B cell (primary cell): Measurements from ENCODE around the gene PDP2. TPM values are rescaled to one million over a fixed set of nuclear protein-coding genes. Genes with fewer than 3 reads are reported as not detected.

Experiments
- ATAC-seq: fragments of 200-7000 bp; cut with Tn5 transposase; one replicate; pipeline ENCODE4 v1.10.0; 2021; ENCODE audit warnings: low read depth, mild to moderate bottlenecking, moderate number of reproducible peaks, moderate library complexity
- CTCF ChIA-PET: fragments of 350-600 bp; sonication (Branson Sonifier 250); formaldehyde crosslinking; loops from one replicate; lab custom pipeline; 2021; ENCODE audit warnings: antibody characterized with exemption, inconsistent platforms; lab: Charles Lee
- POLR2A ChIA-PET: fragments of 350-600 bp; sonication (Branson Sonifier 250); formaldehyde crosslinking; loops from one replicate; lab custom pipeline; 2021; ENCODE audit warnings: antibody characterized with exemption; lab: Charles Lee
- DNase-seq: peaks from one replicate; pipeline ENCODE4 v3.0.0; 2013
- H2AFZ ChIP-seq: 2 replicates; pipeline ENCODE4 v1.6.1; 2012; ENCODE audit warnings: mild to moderate bottlenecking, low read depth, low read length; ENCODE audit not compliant: insufficient read depth, poor library complexity, severe bottlenecking
- H3K27ac ChIP-seq, 2 donors: 1 replicate in 1 of 2; 2 replicates in 1 of 2; pipeline ENCODE4 v1.5.1; 2012 to 2013; ENCODE audit warnings: low read length in 2 of 2, mild to moderate bottlenecking in 2 of 2, moderate library complexity in 1 of 2
- H3K27me3 ChIP-seq, 4 experiments: fragments of 200-600 bp in 1 of 4; sonication (generic) in 1 of 4; replicated peaks in 1 of 4; 1 replicate in 2 of 4; 2 replicates in 2 of 4; pipeline versions ENCODE4 v1.6.1 to v1.7.0; 2013 to 2016; ENCODE audit warnings: low read length in 3 of 4, mild to moderate bottlenecking in 2 of 4, mixed read lengths in 1 of 4, moderate library complexity in 1 of 4; ENCODE audit not compliant: insufficient read depth in 4 of 4, control insufficient read depth in 3 of 4; ENCODE audit errors: control extremely low read depth in 1 of 4
- H3K36me3 ChIP-seq, 2 experiments: replicated peaks in 1 of 2; 1 replicate in 1 of 2; 2 replicates in 1 of 2; pipeline versions ENCODE4 v1.6.1 to v1.7.1; 2013; ENCODE audit warnings: low read length in 1 of 2; ENCODE audit not compliant: insufficient read depth in 2 of 2, control insufficient read depth in 1 of 2; ENCODE audit errors: control extremely low read depth in 1 of 2, extremely low read depth in 1 of 2
- H3K4me1 ChIP-seq, 2 donors: fragments of 200-600 bp in 1 of 2; sonication (generic) in 1 of 2; 1 replicate in 1 of 2; 2 replicates in 1 of 2; pipeline versions ENCODE4 v1.5.1 to v1.6.1; 2013 to 2017; ENCODE audit warnings: low read length in 2 of 2; ENCODE audit not compliant: control insufficient read depth in 2 of 2, insufficient read depth in 2 of 2
- H3K4me2 ChIP-seq: replicated peaks from 2 replicates; pipeline ENCODE3; 2012; ENCODE audit warnings: mild to moderate bottlenecking, low read depth, low read length; ENCODE audit not compliant: poor library complexity, severe bottlenecking
- H3K4me3 ChIP-seq, 5 experiments: fragments of 200-600 bp in 1 of 5; sonication (generic) in 1 of 5; 1 replicate in 3 of 5; 2 replicates in 2 of 5; pipeline versions ENCODE4 v1.5.1 to v1.7.0; 2011 to 2016; ENCODE audit warnings: low read length in 4 of 5, mild to moderate bottlenecking in 4 of 5, low read depth in 2 of 5, control low read depth in 1 of 5, moderate library complexity in 1 of 5; ENCODE audit not compliant: insufficient read depth in 1 of 5; ENCODE audit errors: control extremely low read depth in 1 of 5, extremely low read depth in 1 of 5
- H3K79me2 ChIP-seq: fragments of 200-600 bp; sonication (generic); one replicate; pipeline ENCODE4 v1.6.0; 2016; ENCODE audit warnings: low read length; ENCODE audit not compliant: control insufficient read depth, insufficient read depth
- H3K9ac ChIP-seq: fragments of 200-600 bp; sonication (generic); 2 replicates; pipeline ENCODE4 v1.6.1; 2017; ENCODE audit warnings: mild to moderate bottlenecking, low read length, moderate library complexity
- H3K9me3 ChIP-seq, 3 donors: one replicate each; pipeline versions ENCODE4 v1.6.1 to v1.7.1; 2013; ENCODE audit warnings: low read length in 2 of 3; ENCODE audit not compliant: control insufficient read depth in 2 of 3, insufficient read depth in 1 of 3; ENCODE audit errors: control extremely low read depth in 1 of 3
- H4K20me1 ChIP-seq: 2 replicates; pipeline ENCODE4 v1.6.0; 2012; ENCODE audit warnings: mild to moderate bottlenecking, low read length; ENCODE audit not compliant: insufficient read depth, control insufficient read depth, poor library complexity, severe bottlenecking
- H3K27ac Mint-ChIP-seq: one replicate; pipeline ENCODE4 v1.8.0; 2021; ENCODE audit warnings: mixed read lengths
- H3K27me3 Mint-ChIP-seq: one replicate; pipeline ENCODE4 v1.8.0; 2021; ENCODE audit warnings: mixed read lengths
- H3K4me1 Mint-ChIP-seq: one replicate; pipeline ENCODE4 v1.8.0; 2021; ENCODE audit warnings: mixed read lengths
- H3K4me3 Mint-ChIP-seq: one replicate; pipeline ENCODE4 v1.8.0; 2021; ENCODE audit warnings: mixed read lengths
- H3K9me3 Mint-ChIP-seq: one replicate; pipeline ENCODE4 v1.8.0; 2022; ENCODE audit warnings: mixed read lengths; ENCODE audit not compliant: insufficient read depth
- EZH2 ChIP-seq: IDR thresholded peaks from 2 replicates; pipeline ENCODE4 v1.6.1; 2012; ENCODE audit warnings: borderline replicate concordance, low read depth, mild to moderate bottlenecking, moderate library complexity, low read length; ENCODE audit not compliant: insufficient read depth, poor library complexity, severe bottlenecking
- WGBS: methylation state at CpG from one replicate; pipeline ENCODE4 v1.1.5; 2013; ENCODE audit warnings: missing lambda C conversion rate; ENCODE audit not compliant: insufficient coverage; 5-methylcytosine and 5-hydroxymethylcytosine counted together
- intact Hi-C: fragments of 100-400 bp; cut with micrococcal nuclease; formaldehyde crosslinking; loops from one replicate; pipeline ENCODE4 v1.10.0; 2022
- polyA plus RNA-seq: library from polyadenylated mRNA; depleted of rRNA; stranded (reverse); fragments of >200 nt; gene quantifications from 2 replicates; pipeline ENCODE4 v1.2.3, GENCODE V29; 2012
- total RNA-seq, 2 donors: library from RNA; stranded (reverse); fragments of 120-200 nt in 1 of 2; gene quantifications; 1 replicate in 1 of 2; 2 replicates in 1 of 2; pipeline versions ENCODE4 v1.2.3 to v1.2.4, GENCODE V29; 2013 to 2022
- TF ChIP-seq, protein P1 (sequence below): fragments of 200-600 bp; IDR thresholded peaks from one replicate; pipeline ENCODE4 v1.8.0; 2022; ENCODE audit warnings: antibody characterized with exemption, mild to moderate bottlenecking

PDP2 gene
- total and polyA plus RNA-seq, 2 donors (not counting 1 experiment from before 2014, with no cell fraction given): 1.9 to 18.7 TPM

- peaks cover under 1% of the 10 kb centered on the region for H3K4me1 Mint-ChIP-seq
Measured at GRCh38 chr16:66886914-66887313, 6.6 kb downstream of the PDP2 start.

More at GRCh38 chr16:66886914-66887313, 6.6 kb downstream of the PDP2 start:
- H3K4me1 ChIP-seq: no peaks in the 10 kb centered on the region
- H3K36me3 ChIP-seq: peaks cover 0 to 21% of the 10 kb centered on the region in 2 experiments
- no peak overlapping the region for H3K4me3 ChIP-seq
- POLR2A ChIA-PET: no interaction called here
- H3K9me3 Mint-ChIP-seq: no peaks in the 10 kb centered on the region
- intact Hi-C loops: no loop called here
- no peak for TF ChIP-seq EZH2
- TF ChIP-seq, protein P1, sequence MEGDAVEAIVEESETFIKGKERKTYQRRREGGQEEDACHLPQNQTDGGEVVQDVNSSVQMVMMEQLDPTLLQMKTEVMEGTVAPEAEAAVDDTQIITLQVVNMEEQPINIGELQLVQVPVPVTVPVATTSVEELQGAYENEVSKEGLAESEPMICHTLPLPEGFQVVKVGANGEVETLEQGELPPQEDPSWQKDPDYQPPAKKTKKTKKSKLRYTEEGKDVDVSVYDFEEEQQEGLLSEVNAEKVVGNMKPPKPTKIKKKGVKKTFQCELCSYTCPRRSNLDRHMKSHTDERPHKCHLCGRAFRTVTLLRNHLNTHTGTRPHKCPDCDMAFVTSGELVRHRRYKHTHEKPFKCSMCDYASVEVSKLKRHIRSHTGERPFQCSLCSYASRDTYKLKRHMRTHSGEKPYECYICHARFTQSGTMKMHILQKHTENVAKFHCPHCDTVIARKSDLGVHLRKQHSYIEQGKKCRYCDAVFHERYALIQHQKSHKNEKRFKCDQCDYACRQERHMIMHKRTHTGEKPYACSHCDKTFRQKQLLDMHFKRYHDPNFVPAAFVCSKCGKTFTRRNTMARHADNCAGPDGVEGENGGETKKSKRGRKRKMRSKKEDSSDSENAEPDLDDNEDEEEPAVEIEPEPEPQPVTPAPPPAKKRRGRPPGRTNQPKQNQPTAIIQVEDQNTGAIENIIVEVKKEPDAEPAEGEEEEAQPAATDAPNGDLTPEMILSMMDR: no peak
- 100% methylated on average over 1 of the region's 3 CpGs for WGBS
- H4K20me1 ChIP-seq: no peaks in the 10 kb centered on the region
- no peak overlapping the region for H3K27ac ChIP-seq
- H3K27ac Mint-ChIP-seq: no peak overlapping the region
- no peaks in the 10 kb centered on the region for H3K27me3 ChIP-seq
- no peaks in the 10 kb centered on the region for H3K27me3 Mint-ChIP-seq
- H3K9me3 ChIP-seq: no peaks in the 10 kb centered on the region
- no peak for DNase-seq
- no peak overlapping the region for H3K4me3 Mint-ChIP-seq
- no peak overlapping the region for H3K9ac ChIP-seq
- no peak overlapping the region for H2AFZ ChIP-seq
- no peak for ATAC-seq
- H3K79me2 ChIP-seq: peaks cover 1% of the 10 kb centered on the region
- CTCF ChIA-PET: no interaction called here
- H3K4me2 ChIP-seq: no peak overlapping the region
